Amniotic stem cell (primary cell): ENCODE results near the gene TCTA.

Experiments
- DNase-seq: peaks from one replicate; lab custom pipeline; 2025; lab: John Stamatoyannopoulos, UW

TCTA gene

DNA sequence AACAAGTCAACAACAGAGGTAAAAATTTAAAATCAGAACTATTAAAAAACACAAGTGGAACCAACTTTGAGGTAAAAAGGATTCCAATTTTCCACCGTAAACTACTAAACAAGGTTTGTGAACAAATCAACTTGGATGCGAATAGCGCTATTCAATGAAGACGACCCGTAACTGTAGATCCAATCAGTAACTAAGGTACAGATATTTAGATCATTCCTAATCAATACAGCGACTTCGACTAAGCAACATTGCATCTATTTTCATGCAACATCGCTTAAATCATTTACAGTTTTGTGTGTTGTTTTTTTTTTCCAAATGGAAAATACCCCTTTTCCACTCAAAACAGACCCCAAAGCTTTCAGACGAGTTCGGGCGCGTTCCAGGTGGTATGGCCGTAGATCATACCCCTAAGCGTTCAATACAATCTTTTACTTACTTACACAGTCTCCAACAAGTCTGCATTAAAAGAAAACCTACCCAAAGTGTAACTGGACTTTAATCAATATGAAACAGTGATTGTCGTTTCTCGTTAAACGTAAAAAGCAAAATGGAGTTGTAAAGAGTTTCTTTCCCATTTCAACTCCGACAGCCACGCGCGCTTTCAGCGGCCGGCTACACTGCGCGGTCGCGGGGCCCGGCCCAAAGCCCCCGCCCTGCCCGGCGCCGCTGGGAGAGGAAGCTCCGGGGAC, 1.2 kb upstream of the TCTA start:
- no peak for DNase-seq

DNA sequence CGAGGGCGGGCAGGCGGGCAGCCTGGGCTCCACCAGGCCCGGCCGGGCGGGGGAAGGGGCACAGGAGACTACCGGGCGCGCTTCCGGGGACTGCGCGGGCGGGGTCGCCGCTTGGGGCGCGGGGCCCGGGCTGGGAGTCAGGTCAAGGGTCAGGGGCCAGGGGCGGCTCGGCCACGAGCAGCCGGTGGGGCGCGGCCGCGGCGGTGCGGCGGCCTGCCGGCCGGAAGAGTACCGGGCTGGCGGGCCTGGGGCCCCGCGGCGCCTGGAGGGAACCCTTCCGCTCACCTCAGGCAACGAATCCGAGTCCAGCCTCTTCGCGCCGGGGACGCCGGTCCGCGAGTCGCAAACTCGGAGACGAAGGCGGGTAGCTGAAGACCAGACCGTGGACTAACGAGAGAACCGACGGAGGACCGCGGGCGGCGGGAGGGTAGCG, 672 bp upstream of the TCTA start:
- no peak for DNase-seq

DNA sequence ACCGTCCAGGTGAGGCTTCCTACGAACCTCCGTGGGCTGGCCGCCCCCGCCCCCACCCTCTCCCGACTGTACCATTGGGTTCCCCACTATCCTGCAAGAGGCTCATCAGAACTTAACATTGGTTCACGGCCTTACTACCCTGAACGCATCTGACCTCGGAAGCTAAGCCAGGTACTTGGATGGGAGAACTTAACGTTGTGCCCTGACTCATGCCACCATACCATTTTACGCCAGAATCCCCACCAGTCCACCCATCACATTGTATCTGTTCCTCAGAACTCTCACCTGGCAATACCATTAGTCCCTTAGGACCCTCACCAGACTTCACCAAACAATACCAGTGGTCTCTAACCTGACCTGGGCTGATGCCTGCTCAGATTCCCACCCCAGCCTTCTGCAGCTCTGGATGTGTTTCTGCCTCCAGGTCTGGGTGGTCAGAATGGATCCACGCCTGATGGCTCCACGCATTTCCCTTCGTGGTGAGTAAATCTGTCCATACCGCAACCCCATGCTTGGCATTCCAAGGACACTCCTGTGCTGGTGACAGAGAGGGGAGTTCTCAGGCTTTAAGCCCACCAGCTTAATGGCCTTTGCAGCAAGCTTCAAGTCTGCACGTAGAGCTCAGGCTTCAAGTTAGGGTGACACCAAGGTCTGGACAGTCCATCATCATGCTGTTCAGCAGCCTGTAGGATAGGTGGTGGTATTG, 562 bp downstream of the TCTA start:
- no peak for DNase-seq

DNA sequence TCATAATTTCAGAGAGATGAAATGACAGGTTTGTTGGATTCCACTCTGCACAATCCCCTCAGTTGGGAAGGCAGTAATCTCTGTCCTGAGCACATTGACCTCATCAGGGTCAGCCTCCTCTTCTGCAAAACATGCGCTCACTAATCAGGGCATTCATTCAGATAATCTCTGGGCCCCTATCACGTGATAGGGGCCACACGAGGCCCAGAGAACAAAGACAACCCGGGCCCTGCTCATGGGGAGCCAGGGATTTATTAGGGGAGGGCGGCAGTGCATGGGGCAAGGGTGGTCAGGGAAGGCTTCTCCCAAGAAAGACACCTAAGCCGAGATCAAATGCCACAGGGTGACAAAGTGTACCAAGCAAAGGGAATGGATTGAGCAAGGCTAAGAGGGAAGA, 1.1 kb downstream of the TCTA start:
- no peak for DNase-seq

DNA sequence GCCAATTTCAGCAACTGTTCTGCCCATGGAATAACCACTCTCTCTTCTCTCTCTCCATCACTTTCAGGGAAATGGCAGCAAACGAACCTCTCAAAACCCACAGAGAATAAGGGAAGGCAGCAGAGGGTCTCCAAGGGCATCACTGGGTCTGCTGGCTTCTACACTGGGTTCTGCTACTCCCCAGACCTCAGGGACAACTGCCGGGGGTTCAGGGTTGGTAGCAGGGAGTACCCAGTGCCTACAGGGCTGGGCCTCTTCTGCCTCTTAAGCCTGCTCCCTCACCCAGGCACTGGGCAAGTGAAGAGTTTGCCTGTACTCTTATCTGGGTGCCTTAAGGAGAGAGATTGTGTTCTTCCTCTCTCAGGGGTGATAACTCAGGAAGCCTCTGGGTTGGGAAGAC, 2.5 kb downstream of the TCTA start:
- DNase-seq = no peak

DNA sequence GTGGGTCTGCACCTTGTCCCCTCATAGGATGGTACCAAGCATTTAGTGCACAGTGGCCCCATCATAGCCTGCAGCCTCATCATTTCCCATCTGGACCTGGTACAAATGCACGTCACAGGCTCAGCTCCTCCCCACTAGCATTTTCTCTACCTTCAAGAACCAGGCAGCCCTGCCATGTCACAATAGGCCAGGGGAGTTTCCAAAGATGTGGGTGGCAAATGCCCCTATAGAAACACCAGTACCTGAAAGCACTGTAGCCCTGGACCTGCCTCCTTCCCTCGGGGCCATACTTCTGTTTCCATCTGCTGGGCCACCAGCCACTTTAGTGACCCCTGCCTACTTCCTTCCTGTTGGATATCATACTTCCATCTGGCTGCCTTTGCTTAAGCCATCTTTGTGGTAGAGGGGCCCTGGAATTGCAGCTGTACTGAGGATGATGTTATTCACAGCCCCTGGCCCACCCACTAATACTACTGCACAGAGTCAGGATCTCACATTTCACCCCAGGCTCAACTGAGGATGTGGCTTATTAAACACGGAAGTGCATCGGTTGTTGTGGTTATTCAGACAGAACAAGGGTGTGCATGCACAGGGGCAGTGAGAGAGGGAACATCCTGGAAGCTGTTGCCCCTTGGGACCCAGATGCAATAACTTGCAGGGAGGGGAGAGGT, 3.8 kb downstream of the TCTA start:
- no peak for DNase-seq

DNA sequence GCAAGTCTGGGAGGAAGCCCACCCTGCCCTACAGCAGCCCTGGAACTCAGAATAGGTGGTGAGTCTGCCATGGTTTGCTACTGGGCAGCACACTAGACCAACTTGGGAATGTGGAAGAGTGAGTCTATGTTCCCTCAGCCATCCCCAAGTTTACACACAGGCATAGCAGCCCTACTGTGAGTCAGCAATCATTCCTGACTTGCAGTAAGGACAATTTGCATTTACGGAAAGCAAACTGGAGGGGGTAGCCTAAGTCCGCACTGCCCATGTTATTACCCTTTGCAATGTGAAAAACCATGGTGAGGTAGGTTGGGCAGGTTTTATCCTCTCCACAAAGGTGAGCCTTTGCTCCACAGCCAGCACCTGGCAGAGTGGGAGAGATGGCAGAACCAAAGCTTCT, 4.6 kb downstream of the TCTA start:
- DNase-seq = no peak

DNA sequence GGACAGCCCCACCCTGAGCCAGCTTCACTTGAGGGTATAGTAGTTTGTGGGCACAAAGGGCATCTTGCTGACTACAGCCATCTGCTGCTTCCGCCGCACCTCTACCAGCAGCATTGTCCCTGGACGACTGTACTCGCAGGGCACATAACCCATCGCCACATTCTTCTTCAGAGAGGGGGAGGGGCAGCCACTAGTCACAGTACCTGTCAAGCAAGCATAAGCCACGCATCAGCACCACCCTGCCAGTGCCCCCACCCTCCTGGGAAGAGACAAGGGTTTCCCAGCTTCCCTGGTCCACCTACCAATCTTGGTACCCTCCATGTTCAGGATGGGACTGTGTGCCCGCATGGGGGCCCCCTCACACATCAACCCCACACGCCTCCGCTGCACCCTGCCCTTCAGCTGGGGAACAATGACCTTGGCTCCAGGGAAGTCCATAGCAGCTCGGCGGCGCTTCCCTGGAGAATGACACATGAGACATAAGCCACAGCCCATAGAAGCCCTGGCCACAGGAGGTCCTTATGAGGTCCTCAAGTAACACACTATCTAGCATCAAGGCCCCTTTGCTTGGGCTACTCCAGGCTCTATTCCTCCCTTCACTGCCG, 5.4 kb downstream of the TCTA start:
- no peak for DNase-seq

DNA sequence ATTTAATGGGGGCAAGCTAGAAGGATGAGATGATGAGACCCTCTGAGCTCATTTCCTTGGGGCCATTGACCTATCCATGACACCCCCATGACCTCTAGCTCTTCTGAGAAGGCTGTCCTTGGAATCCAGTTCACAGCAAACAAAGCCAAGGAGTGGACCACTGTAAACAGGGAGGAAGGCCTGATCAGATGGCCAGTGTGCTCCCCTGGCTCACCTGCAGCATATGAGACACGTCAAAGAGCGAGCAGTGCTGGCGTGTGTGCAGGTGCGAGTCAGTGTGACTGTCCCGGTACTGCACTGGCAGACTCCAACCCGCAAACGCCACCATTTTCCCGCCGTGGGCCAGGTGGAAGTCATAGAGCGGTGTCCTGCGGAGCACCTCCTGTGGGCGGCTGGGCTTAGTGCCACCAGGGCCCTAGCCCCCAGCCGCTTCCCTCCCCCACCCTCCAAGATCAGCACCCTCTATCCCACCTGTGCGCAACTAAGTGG, 9.7 kb downstream of the TCTA start:
- DNase-seq = no peak

DNA sequence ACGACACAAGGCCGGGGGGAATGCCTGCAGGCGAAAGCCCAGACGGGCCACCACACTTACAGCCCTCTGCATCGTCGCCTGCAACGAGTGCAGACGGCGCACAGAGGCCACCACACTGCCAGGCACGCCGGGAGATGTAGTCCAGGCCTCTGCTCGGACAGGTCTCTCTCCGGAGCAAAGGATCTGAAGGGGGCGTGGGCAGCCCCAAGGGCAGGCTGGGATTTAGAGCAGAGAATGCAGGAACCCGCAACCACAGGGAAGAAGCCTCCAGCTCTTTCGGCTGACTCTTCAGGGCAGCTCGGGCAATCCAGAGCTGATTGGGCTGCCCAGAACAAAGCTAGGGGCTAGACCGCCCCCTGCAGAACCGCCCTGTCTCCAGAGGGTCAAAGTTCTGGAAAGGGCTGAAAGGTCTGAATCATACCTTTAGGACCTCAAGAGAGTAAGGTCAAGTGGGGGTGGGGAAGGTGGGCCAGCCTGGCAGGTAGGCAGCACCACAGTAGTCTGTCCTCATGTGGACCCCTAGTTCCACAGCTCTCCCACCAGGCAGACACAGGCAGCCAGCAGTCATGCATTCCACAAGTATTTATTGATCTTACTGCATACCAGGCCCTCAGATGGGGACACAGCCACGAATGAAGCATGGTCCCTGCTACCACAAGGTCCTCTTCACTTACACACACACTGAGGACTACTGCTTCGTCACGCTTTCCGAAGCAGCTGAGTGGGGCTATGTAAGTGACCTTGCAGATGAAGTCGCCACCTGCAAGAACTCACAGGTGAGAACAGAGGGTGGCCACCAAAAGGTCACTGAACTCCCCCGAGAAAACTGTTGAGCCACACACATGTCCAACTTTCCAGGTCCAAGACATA, 10.4 kb downstream of the TCTA start, which contains the start of gene AMT:
AMT (minus strand) TSS at position 95 of the 870 bp plus-strand sequence; CDS start at position 72, 23 bp downstream.
- DNase-seq = no peak

DNA sequence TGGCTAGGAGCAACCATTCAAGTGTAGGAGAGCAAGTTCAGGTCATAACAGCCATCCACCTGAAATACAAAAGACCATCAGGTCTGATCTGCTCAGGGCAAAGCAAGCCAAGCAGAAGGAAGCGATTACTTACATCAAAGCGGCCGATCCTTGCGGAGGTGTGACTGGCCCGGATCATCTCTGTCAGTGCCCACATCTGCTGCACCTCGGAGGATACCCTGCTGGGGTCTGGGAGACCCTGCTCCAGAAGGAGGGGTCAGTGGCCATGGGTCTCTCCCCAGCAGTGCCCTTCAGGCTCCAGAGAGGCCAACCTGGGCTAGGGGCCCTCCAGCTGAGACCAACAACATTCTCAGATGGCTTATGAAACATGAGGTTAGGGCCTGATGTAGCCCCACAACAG, 12.6 kb downstream of the TCTA start:
- no peak for DNase-seq

DNA sequence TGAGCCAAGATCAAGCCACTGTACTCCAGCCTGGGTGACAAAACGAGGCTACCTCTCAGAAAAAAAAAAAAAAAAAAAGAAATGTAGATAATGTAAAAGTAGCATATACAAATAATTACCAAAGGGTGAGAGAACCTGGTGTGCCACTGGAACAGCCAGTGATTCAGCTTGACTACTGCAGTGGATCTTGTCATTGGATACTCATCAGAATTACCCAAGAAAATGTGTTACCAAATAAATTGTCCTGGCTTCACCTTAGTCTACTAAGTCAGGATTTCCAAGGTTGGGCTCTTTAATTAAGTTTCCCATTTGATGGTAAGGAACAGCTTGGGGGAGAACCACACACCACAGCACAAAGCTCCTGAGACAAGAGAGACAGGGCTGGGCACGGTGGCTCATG, 15.4 kb downstream of the TCTA start:
- DNase-seq = no peak

DNA sequence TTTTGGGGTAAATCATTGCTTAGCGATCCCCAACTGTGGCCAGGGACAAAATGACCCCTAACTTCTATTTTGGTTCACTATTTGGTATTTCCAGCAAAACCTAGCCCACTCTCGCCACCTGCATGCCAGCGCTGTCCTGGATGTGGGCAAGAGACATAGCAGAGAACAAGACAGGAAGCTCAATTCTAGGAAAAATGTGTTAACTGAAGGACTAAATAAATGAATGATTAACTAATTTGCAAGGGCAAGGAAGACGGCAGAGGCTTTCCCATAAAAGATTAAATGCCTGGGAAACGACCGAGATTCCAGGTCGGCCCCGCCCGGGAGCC, 16.5 kb downstream of the TCTA start:
- no peak for DNase-seq

DNA sequence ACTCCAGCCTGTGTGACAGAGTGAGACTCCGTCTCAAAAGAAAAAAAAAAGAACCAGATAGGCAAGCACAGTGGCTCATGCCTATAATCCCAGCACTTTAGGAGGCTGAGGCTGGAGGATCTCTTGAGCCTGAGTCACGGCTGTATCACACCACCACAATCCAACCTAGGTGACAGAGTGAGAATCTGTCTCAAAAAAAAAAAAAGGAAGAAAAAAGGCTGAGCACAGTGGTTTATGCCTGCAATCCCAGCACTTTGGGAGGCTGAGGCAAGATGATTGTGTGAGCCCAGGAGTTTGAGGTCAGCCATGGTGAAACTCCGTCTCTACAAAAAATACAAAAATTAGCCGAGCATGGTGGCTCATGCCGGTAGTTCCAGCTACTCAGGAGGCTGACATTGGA, 22.5 kb downstream of the TCTA start:
- DNase-seq = no peak

DNA sequence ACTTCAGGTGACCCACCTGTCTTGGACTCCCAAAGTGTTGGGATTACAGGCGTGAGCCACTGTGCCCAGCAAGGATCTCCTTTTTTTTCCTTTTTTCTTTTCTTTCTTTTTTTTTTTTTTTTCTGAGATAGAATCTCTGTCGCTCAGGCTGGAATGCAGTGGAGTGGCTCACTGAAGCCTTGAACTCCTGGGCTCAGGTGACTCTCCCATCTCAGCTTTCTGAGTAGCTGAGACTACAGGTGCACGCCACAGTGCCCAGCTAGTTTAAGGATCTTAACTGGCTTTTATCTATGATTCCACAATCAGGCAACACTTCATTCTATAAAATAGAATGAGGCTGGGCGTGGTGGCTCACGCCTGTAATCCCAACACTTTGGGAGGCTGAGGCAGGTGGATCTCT, 33.2 kb downstream of the TCTA start:
- DNase-seq = no peak

DNA sequence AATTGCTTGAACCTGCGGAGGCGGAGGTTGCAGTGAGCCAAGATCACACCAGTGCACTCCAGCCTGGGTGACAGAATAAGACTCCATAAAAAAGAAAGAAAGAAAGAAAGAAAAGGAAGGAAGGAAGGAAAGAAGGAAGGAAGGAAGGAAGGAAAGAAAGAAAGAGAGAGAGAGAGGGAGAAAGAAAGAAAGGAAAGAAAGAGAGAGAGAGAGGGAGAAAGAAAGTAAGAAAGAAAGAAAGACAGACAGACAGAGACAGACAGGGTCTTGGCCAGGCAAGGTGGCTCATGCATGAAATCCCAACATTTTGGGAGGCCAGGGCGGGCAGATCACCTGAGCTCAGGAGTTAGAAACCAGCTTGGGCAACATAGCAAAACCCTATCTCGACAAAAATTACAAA, 41.4 kb downstream of the TCTA start:
- no peak for DNase-seq

DNA sequence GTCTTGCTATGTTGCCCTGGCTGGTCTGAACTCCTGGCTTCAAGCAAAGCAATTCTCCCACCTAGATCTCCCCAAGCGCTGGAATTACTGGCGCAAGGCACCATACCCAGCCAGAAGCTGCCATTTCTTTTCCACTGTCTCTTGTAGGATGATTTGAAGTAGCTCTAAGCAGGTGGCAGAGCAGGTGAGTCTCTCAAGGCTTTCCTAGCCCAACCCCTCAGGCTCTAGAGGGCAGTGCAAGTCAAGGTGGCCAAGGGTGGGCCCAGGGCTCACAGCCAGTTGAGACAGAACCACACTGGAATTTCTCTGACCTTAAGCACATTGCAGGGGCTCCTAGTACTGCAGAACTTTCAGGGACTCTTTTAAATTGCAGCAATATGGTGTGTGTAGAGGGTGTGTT, 42.2 kb downstream of the TCTA start:
- no peak for DNase-seq

DNA sequence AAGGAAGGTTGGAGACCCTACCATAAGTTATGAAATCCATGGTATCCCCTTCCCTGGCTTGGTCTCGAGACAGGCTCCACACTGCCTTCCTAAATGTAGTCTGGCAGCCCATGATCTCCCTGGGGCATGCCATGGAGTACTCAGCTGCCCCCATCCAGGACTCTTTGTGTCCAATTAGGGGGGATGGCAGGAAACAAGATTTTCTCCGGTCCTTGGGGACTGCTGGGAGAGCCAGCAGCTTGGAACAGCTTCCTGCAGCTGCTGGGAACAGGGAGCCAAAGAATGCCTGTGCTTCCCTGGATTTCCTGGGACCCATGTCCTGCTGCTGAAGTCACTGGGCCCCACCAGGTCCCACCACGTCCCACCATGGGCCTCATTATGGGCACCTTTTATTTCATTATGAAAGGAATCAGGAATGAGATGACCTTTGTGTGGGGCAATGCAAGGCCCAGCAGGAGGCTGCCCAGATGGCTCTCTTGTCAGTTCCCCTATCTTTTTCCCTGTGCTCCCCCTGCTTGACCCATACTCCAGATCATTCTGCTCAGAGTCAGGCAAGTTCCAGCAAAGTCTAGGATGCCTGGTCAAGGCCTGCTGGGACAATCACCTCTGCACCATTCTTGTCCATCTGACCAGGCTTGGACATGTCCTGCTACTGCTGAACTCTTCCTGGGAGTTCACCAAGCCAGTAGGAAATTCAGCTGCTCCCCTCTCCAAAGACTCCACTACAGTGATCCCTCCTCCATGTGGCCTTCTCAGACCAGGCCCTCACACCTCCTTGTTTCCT, 42.9 kb downstream of the TCTA start:
- no peak for DNase-seq

DNA sequence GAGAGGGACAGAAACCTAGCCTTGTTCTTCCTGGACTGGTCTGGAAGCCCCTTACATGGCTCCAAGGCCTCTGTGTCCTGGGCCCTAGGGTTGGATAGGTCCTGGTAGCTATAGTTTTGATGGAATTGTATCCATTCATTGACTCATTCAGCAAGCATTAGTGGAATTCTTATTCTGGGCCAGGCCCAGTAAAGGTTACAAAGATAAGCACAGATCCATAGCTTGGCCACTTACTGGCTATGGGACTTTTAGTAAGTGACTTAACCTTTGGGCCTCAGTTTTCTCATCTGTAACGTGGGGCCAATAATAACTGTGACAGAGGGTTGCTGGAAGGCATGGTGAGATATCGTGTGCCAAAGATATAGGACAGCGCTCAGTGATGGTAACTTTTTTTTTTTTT, 44.2 kb downstream of the TCTA start:
- no peak for DNase-seq

DNA sequence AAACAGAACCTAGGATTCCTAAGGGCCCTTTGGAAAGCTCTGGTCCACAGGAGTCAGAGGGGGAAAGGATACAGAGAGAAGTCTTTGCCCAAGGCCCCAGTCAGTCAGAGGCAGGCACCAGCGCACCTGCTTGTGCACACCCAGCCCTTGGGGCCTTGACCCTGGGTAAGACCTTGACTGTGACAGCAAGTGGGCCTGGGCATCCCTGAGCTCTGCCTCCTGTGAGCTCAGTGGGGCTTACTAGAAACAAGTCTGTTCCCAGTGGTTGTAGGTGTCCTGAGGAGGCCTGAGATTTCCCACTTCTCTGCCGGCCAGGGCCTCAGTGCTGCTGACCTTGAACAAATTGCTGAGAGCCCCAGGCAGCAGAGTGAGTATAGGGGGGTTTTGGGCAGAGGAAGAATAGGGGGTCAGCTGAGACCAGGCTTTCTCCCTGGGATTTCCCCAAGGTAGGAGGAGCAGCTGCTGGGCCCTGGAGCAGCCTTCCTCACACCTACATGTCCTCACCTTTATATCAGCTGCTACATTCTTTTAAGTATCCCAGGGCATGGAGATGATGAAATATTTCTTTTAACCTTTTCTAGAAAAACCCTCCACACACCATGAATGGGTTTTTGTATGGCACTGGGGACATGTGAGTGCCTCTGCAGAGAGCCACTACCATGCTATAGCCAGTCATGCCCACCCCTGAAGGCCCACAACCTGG, 48.1 kb downstream of the TCTA start:
- DNase-seq = no peak
